GM10248 (cell line): ENCODE results near the gene OR10G6.

ENCODE experiments used
- CTCF ChIA-PET: fragments of 300-600 bp; sonication (Branson Sonifier 250); formaldehyde crosslinking; extraction: SDS; loops from one replicate; lab custom pipeline; 2021; ENCODE audit warnings: antibody characterized with exemption; lab: Yijun Ruan, JAX
- POLR2A ChIA-PET: fragments of 350-650 bp; sonication (Branson Sonifier 250); formaldehyde crosslinking; extraction: SDS; loops from one replicate; lab custom pipeline; 2020; ENCODE audit warnings: antibody characterized with exemption; lab: Yijun Ruan, JAX
- DNase-seq: peaks from one replicate; pipeline ENCODE4 v3.0.0; 2012; ENCODE audit errors: extremely low spot score
- CTCF ChIP-seq: IDR thresholded peaks from 2 replicates; pipeline ENCODE4 v1.5.1; 2012; ENCODE audit warnings: mild to moderate bottlenecking, low read depth; ENCODE audit errors: extremely low read depth, missing control alignments, control extremely low read depth

OR10G6 gene

GRCh38 chr11:123945132-123945531 is 49.8 kb downstream of the OR10G6 start:
- POLR2A ChIA-PET: no interaction called here
- no peak for DNase-seq
- CTCF ChIA-PET: interaction anchor here (1.7 kb wide), 1 partner anchor 11 kb away, joined by 4 read pairs; no protein-coding TSS in a partner anchor
- TF ChIP-seq CTCF: no peak
